SK-N-SH (cell line): ENCODE measurements around the gene UBE4B. TPM values are rescaled to one million over a fixed set of nuclear protein-coding genes. Genes with fewer than 3 reads are reported as not detected.

ENCODE experiments used
- CTCF ChIA-PET: fragments of 300-600, 350-600 bp; formaldehyde crosslinking; extraction: SDS; loops from one replicate; lab custom pipeline; 2021; lab: Yijun Ruan, JAX
- POLR2A ChIA-PET: fragments of 350-600 bp; sonication (Branson Sonifier 250); formaldehyde crosslinking; extraction: SDS; loops from one replicate; lab custom pipeline; 2020; ENCODE audit warnings: antibody characterized with exemption, inconsistent platforms; lab: Yijun Ruan, JAX
- DNase-seq: peaks from one replicate; pipeline ENCODE4 v3.0.0; 2012
- H2AFZ ChIP-seq: fragments of 200-600 bp; sonication (generic); 2 replicates; pipeline ENCODE4 v1.8.1; 2016; ENCODE audit warnings: antibody characterized with exemption, mild to moderate bottlenecking, low read depth
- H3F3A ChIP-seq: fragments of 200-600 bp; sonication (generic); replicated peaks from 2 replicates; pipeline ENCODE3; 2016; ENCODE audit warnings: antibody characterized with exemption, mild to moderate bottlenecking; ENCODE audit not compliant: insufficient read depth
- H3K27ac ChIP-seq, 2 experiments: fragments of 200-500 bp in 1 of 2; fragments of 200-600 bp in 1 of 2; sonication (Bioruptor generic) in 1 of 2; sonication (generic), shearing (Covaris generic) in 1 of 2; 2 replicates each; pipeline versions ENCODE4 v1.5.1 to v1.6.1; 2014 to 2016; ENCODE audit warnings: low read depth in 2 of 2, inconsistent platforms in 1 of 2, low read length in 1 of 2, mild to moderate bottlenecking in 1 of 2, mixed read lengths in 1 of 2
- H3K27me3 ChIP-seq: fragments of 200-600 bp; sonication (generic), shearing (Covaris generic); 2 replicates; pipeline ENCODE4 v1.6.1; 2016; ENCODE audit warnings: mixed run types; ENCODE audit not compliant: insufficient read depth
- H3K36me3 ChIP-seq, 2 experiments: fragments of 200-500 bp in 1 of 2; fragments of 200-600 bp in 1 of 2; sonication (Bioruptor generic) in 1 of 2; sonication (generic) in 1 of 2; replicated peaks in 1 of 2; 2 replicates each; pipeline versions ENCODE3 to v1.5.1; 2014 to 2016; ENCODE audit warnings: low read length in 1 of 2, mild to moderate bottlenecking in 1 of 2; ENCODE audit not compliant: insufficient read depth in 2 of 2, control insufficient read depth in 1 of 2
- H3K4me1 ChIP-seq, 2 experiments: fragments of 200-500 bp in 1 of 2; fragments of 200-600 bp in 1 of 2; sonication (Bioruptor generic) in 1 of 2; sonication (generic), shearing (Covaris generic) in 1 of 2; 2 replicates each; pipeline versions ENCODE4 v1.5.1 to v1.6.1; 2014 to 2016; ENCODE audit warnings: low read depth in 1 of 2, low read length in 1 of 2, mixed run types in 1 of 2; ENCODE audit not compliant: insufficient read depth in 2 of 2, control insufficient read depth in 1 of 2
- H3K4me2 ChIP-seq: fragments of 200-600 bp; sonication (generic), shearing (Covaris generic); 2 replicates; pipeline ENCODE4 v1.6.1; 2017; ENCODE audit warnings: mixed run types
- H3K4me3 ChIP-seq, 2 experiments: fragments of 200-500 bp in 1 of 2; fragments of 200-600 bp in 1 of 2; sonication (Bioruptor generic) in 1 of 2; sonication (generic), shearing (Covaris generic) in 1 of 2; 2 replicates each; pipeline versions ENCODE4 v1.5.1 to v1.8.1; 2014 to 2016; ENCODE audit warnings: low read depth in 2 of 2, inconsistent platforms in 1 of 2, low read length in 1 of 2, mild to moderate bottlenecking in 1 of 2, mixed read lengths in 1 of 2, moderate library complexity in 1 of 2
- H3K79me2 ChIP-seq: fragments of 200-600 bp; sonication (generic); 2 replicates; pipeline ENCODE4 v1.8.1; 2017; ENCODE audit warnings: mild to moderate bottlenecking; ENCODE audit not compliant: insufficient read depth
- H3K9ac ChIP-seq: fragments of 200-600 bp; sonication (generic); 2 replicates; pipeline ENCODE4 v1.6.1; 2017; ENCODE audit warnings: mixed run types
- H3K9me2 ChIP-seq: fragments of 200-600 bp; sonication (generic); 2 replicates; pipeline ENCODE4 v1.6.1; 2017; ENCODE audit warnings: mixed run types
- H3K9me3 ChIP-seq: fragments of 200-600 bp; sonication (generic); 2 replicates; pipeline ENCODE4 v1.6.1; 2017; ENCODE audit warnings: mixed run types, mild to moderate bottlenecking, moderate library complexity
- H4K20me1 ChIP-seq: fragments of 200-600 bp; sonication (generic); 2 replicates; pipeline ENCODE4 v1.6.1; 2017; ENCODE audit warnings: mild to moderate bottlenecking, mixed run types; ENCODE audit not compliant: insufficient read depth
- EP300 ChIP-seq, 2 experiments: IDR thresholded peaks; 2 replicates each; pipeline versions ENCODE4 v1.4.0 to v1.6.1; 2012; ENCODE audit warnings: borderline replicate concordance in 1 of 2, low read depth in 1 of 2, low read length in 1 of 2
- EZH2phosphoT487 ChIP-seq: fragments of 200-600 bp; sonication (generic); IDR thresholded peaks from 2 replicates; pipeline ENCODE4 v1.6.1; 2017; ENCODE audit warnings: low read depth, mixed run types, mild to moderate bottlenecking, antibody characterized with exemption, moderate library complexity, borderline replicate concordance
- FOXJ3 ChIP-seq: sonication (generic); formaldehyde crosslinking; IDR thresholded peaks from 2 replicates; pipeline ENCODE4 v1.5.1; 2020; ENCODE audit warnings: mild to moderate bottlenecking, missing genetic modification reagents
- GATA2 ChIP-seq: sonication (generic); formaldehyde crosslinking; IDR thresholded peaks from 2 replicates; pipeline ENCODE4 v1.5.0; 2020; ENCODE audit warnings: mild to moderate bottlenecking, missing genetic modification reagents
- IRF3 ChIP-seq: fragments of 150-350 bp; IDR thresholded peaks from 2 replicates; pipeline ENCODE4 v1.6.1; 2016; ENCODE audit warnings: mild to moderate bottlenecking, low read depth, low read length
- MXI1 ChIP-seq: IDR thresholded peaks from 2 replicates; pipeline ENCODE4 v1.6.1; 2012; ENCODE audit warnings: mild to moderate bottlenecking, low read depth, low read length, improper control_type of control experiment
- RCOR1 ChIP-seq: fragments of 150-350 bp; IDR thresholded peaks from 2 replicates; pipeline ENCODE4 v1.6.1; 2017; ENCODE audit warnings: antibody characterized with exemption, low read length
- REST ChIP-seq: IDR thresholded peaks from 2 replicates; pipeline ENCODE4 v1.6.1; 2012; ENCODE audit warnings: mild to moderate bottlenecking, low read depth, low read length, moderate library complexity
- RXRA ChIP-seq: IDR thresholded peaks from 2 replicates; pipeline ENCODE4 v1.4.0; 2012; ENCODE audit warnings: low read depth, mild to moderate bottlenecking, borderline replicate concordance
- TCF12 ChIP-seq: IDR thresholded peaks from 2 replicates; pipeline ENCODE4 v1.4.0; 2012
- TEAD4 ChIP-seq: IDR thresholded peaks from 2 replicates; pipeline ENCODE4 v1.4.0; 2012; ENCODE audit warnings: mild to moderate bottlenecking, borderline replicate concordance; ENCODE audit not compliant: insufficient read depth
- YY1 ChIP-seq: IDR thresholded peaks from 2 replicates; pipeline ENCODE4 v1.4.0; 2012; ENCODE audit warnings: low read depth, mild to moderate bottlenecking
- WGBS: methylation state at CpG from one replicate; pipeline ENCODE4 v1.1.6; 2017; ENCODE audit warnings: low lambda C conversion rate; 5-methylcytosine and 5-hydroxymethylcytosine counted together
- polyA plus RNA-seq, 3 experiments: library from polyadenylated mRNA; depleted of rRNA; stranded (reverse); fragments of >200 nt; gene quantifications; 2 replicates each; pipeline ENCODE4 v1.2.3, GENCODE V29; 2012
- TF ChIP-seq, protein P1 (sequence below): fragments of 200-600 bp; sonication (generic); IDR thresholded peaks from 2 replicates; pipeline ENCODE4 v1.6.1; 2017; ENCODE audit warnings: antibody characterized with exemption, mild to moderate bottlenecking, moderate library complexity
- TF ChIP-seq, protein P2 (sequence below): IDR thresholded peaks from 2 replicates; pipeline ENCODE4 v1.4.0; 2012; ENCODE audit warnings: low read depth, borderline replicate concordance
- TF ChIP-seq, protein P3 (sequence below): fragments of 150-350 bp; IDR thresholded peaks from 2 replicates; pipeline ENCODE4 v1.6.1; 2017; ENCODE audit warnings: antibody characterized with exemption, low read length, low read depth, borderline replicate concordance

UBE4B gene
- polyA plus RNA-seq, 1 of the 3 experiments (the other 2 are of a cell fraction), result 19.1 TPM

DNA sequence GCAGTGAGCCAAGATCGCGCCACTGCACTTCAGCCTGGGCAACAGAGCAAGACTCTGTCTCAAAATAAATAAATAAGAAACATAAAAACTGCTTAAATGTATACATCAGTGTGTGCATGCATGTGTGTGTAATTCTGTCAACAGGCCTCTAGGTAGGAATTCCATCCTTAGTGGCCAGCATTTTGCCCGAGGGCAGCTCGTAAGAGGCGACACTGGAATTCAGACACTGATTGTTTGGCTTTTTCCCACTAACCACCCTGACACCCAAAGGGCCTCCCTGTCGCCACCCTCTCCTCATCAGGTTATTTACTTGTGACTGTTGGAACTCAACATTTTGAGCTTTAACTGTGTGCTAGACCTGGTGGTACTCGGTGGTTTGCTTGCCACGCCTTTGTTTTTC lies 113.6 kb downstream of the UBE4B start:
- no peak overlapping the region for H3K27ac ChIP-seq
- no peak overlapping the region for H3K9ac ChIP-seq
- TF ChIP-seq MXI1, result no peak
- no peak for TF ChIP-seq RXRA
- TF ChIP-seq, protein P1, sequence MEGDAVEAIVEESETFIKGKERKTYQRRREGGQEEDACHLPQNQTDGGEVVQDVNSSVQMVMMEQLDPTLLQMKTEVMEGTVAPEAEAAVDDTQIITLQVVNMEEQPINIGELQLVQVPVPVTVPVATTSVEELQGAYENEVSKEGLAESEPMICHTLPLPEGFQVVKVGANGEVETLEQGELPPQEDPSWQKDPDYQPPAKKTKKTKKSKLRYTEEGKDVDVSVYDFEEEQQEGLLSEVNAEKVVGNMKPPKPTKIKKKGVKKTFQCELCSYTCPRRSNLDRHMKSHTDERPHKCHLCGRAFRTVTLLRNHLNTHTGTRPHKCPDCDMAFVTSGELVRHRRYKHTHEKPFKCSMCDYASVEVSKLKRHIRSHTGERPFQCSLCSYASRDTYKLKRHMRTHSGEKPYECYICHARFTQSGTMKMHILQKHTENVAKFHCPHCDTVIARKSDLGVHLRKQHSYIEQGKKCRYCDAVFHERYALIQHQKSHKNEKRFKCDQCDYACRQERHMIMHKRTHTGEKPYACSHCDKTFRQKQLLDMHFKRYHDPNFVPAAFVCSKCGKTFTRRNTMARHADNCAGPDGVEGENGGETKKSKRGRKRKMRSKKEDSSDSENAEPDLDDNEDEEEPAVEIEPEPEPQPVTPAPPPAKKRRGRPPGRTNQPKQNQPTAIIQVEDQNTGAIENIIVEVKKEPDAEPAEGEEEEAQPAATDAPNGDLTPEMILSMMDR, result no peak
- TF ChIP-seq FOXJ3, result no peak
- no peak for TF ChIP-seq EP300 (IDR thresholded peaks at IDR 0.05; ENCODE audit: borderline replicate concordance in 1 of 2, low read depth in 1 of 2, low read length in 1 of 2)
- no peak for TF ChIP-seq GATA2 (CRISPR knock-in tag)
- TF ChIP-seq TCF12, result no peak
- no peaks in the 10 kb centered on the region for H3K9me2 ChIP-seq
- 94% methylated on average over 8 of the region's 8 CpGs for WGBS
- no peaks in the 10 kb centered on the region for H3K9me3 ChIP-seq
- no peak overlapping the region for H2AFZ ChIP-seq
- no peak overlapping the region for H3K4me3 ChIP-seq
- H3K36me3 ChIP-seq, result peaks cover 4 to 33% of the 10 kb centered on the region in 2 experiments
- peaks cover 7% of the 10 kb centered on the region for H3F3A ChIP-seq
- no peak for DNase-seq
- H4K20me1 ChIP-seq, result no peaks in the 10 kb centered on the region
- CTCF ChIA-PET, result interaction anchor here (1.4 to 1.6 kb wide), 3 partner anchors 18 to 196 kb away, joined by 4 to 6 read pairs (median 4); no protein-coding TSS in a partner anchor
- POLR2A ChIA-PET, result no interaction called here
- no peaks in the 10 kb centered on the region for H3K4me1 ChIP-seq
- no peaks in the 10 kb centered on the region for H3K79me2 ChIP-seq
- H3K4me2 ChIP-seq, result no peak overlapping the region
- H3K27me3 ChIP-seq, result no peaks in the 10 kb centered on the region

DNA sequence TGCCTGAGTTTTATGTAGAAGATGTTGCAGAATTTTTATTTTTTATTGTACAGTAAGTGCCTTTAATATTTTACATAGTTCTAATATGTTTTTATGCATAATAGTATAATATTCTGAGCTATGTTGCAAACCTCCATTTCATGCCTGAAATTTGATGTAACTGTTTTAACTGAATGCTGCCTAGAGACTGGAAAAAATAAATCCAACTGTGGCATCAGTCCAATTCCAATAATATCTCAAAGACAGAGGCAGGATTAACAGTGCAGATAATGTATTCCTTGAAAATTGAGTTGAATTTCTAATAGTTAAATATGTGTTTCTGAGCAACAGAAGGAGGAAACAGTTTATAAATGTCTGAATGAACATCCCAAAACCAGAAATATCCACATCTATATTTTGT lies 116.5 kb downstream of the UBE4B start:
- H3K4me2 ChIP-seq, result no peak overlapping the region
- H3K27ac ChIP-seq, result no peak overlapping the region
- no peak overlapping the region for H3K4me3 ChIP-seq
- no peak for DNase-seq
- H3K27me3 ChIP-seq, result no peaks in the 10 kb centered on the region
- ChIA-PET POLR2A (no interaction called here), CTCF (no interaction called here)
- no peaks in the 10 kb centered on the region for H3K9me2 ChIP-seq
- H4K20me1 ChIP-seq, result no peaks in the 10 kb centered on the region
- no peaks in the 10 kb centered on the region for H3K9me3 ChIP-seq
- H2AFZ ChIP-seq, result no peak overlapping the region
- peaks cover 8% of the 10 kb centered on the region for H3F3A ChIP-seq
- H3K36me3 ChIP-seq, result peaks cover 8 to 27% of the 10 kb centered on the region in 2 experiments
- no peak overlapping the region for H3K9ac ChIP-seq
- TF ChIP-seq EZH2phosphoT487 (no peak), RCOR1 (no peak), REST (no peak), EP300 (IDR thresholded peaks at IDR 0.05; ENCODE audit: borderline replicate concordance in 1 of 2, low read depth in 1 of 2, low read length in 1 of 2) (no peak), TEAD4 (no peak), FOXJ3 (no peak), IRF3 (no peak), YY1 (no peak)
- TF ChIP-seq, protein P2, sequence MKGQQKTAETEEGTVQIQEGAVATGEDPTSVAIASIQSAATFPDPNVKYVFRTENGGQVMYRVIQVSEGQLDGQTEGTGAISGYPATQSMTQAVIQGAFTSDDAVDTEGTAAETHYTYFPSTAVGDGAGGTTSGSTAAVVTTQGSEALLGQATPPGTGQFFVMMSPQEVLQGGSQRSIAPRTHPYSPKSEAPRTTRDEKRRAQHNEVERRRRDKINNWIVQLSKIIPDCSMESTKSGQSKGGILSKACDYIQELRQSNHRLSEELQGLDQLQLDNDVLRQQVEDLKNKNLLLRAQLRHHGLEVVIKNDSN, result no peak
- TF ChIP-seq, protein P3, sequence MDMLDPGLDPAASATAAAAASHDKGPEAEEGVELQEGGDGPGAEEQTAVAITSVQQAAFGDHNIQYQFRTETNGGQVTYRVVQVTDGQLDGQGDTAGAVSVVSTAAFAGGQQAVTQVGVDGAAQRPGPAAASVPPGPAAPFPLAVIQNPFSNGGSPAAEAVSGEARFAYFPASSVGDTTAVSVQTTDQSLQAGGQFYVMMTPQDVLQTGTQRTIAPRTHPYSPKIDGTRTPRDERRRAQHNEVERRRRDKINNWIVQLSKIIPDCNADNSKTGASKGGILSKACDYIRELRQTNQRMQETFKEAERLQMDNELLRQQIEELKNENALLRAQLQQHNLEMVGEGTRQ, result no peak
- H3K4me1 ChIP-seq, result no peaks in the 10 kb centered on the region
- no peaks in the 10 kb centered on the region for H3K79me2 ChIP-seq
